Measurements from ENCODE around the gene CETP.
"Not testable (repeated sequence)": the region's sequence is repeated elsewhere in the genome, so short reads cannot be mapped to it uniquely, and the experiment has no call there.

Gene CETP

GRCh38 chr16:56982695-56983094 lies 20.9 kb downstream of the CETP start:
- no peak for DNase-seq (ENCODE audit: low spot score)

DNA sequence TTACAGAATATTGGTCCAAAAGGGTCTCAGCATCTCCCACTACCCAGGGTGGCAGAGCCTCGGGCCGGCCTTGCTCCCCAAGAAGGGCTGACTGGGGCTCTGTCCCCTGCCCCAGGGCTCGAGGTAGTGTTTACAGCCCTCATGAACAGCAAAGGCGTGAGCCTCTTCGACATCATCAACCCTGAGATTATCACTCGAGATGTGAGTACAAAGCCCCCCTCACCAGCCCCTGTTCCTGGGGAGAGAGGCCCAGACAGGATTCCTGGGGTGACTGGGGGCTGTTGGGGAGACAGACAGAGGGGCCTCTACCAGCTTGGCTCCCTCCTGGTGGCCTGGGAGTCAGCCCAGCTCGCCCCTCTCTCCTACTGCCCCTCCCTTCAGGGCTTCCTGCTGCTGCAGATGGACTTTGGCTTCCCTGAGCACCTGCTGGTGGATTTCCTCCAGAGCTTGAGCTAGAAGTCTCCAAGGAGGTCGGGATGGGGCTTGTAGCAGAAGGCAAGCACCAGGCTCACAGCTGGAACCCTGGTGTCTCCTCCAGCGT lies 21.5 kb downstream of the CETP start:
- peak; percentile 43 for DNase-seq (ENCODE audit: low spot score)

GRCh38 chr16:56984639-56985038 lies 22.9 kb downstream of the CETP start:
- DNase-seq (ENCODE audit: low spot score): peak; percentile 32

GRCh38 chr16:56985288-56985961 lies 23.7 kb downstream of the CETP start:
- peak; percentile 71 for DNase-seq (ENCODE audit: low spot score)

DNA sequence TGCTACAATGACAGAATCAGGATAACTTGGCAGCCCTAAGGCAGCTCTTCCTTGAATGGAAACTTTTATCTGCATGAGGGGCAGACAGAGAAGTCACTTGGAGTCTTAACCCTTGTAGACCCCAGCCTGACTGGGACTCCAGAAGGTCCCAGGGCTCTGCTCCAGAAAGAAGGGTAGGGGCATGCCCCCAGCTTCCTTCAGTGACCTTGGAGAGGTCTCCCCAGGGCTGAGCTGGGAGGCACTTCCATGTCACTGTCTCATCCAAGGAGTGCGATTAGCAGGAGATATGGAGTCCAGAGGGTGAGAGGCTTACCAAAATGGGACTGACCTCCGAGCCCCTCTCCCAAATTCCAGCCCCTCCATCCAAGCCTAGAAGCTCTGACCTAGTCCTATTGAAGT lies 24.2 kb downstream of the CETP start:
- no peak for DNase-seq (ENCODE audit: low spot score)

GRCh38 chr16:56986361-56986760 lies 24.6 kb downstream of the CETP start:
- DNase-seq (ENCODE audit: low spot score): no peak

- DNase-seq (ENCODE audit: low spot score): not testable (repeated sequence)
Measured at GRCh38 chr16:56986908-56987307, 25.2 kb downstream of the CETP start.

GRCh38 chr16:56987692-56988091 lies 25.9 kb downstream of the CETP start:
- no peak for DNase-seq (ENCODE audit: low spot score)

DNA sequence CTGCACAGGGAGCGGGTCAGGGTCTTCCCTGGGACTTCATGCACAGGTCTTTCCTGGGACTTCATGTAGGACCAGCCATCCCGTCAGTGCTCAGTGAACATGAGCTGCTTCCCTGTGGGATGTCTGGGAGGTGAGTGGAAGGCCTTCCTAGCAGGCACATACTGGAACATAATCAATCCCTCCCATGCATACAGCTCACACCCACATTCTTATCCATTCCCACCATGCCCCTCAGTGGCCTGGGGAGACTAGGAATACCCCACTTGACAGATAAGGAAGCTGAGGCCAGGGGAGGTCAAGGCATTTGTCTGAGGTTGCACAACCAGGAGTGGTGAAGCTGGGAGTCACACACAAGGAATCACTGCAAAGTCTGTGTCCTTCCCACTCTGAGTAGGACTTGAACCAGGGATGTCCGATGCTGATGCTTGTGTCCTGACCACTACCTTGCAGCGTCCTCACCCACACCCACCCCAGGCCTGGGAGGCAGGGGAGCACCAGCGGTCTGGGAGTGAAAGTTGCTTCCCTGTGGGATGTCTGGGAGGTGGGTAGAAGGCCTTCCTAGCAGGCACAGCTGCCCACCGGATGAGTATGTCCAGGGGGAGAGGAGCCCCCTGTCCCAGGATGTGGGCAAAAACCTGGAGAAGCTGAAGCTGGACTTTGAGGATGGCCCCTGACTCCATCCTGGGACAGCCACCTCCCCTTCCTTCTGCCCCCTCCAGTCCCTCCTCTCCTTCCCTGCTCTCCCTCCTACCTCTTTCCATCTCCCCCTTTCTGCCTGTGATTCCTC lies 26.6 kb downstream of the CETP start:
- DNase-seq (ENCODE audit: low spot score): no peak

GRCh38 chr16:56988948-56989945 lies 27.5 kb downstream of the CETP start, which contains the start of gene NLRC5:
Gene NLRC5 (plus strand): TSS chr16:56989557. CDS start chr16:57020713, 31,156 bp downstream.
- peak; percentile 82 for DNase-seq (ENCODE audit: low spot score)

- no peak for DNase-seq (ENCODE audit: low spot score)
Measured at GRCh38 chr16:56989988-56990387, 28.2 kb downstream of the CETP start.

DNA sequence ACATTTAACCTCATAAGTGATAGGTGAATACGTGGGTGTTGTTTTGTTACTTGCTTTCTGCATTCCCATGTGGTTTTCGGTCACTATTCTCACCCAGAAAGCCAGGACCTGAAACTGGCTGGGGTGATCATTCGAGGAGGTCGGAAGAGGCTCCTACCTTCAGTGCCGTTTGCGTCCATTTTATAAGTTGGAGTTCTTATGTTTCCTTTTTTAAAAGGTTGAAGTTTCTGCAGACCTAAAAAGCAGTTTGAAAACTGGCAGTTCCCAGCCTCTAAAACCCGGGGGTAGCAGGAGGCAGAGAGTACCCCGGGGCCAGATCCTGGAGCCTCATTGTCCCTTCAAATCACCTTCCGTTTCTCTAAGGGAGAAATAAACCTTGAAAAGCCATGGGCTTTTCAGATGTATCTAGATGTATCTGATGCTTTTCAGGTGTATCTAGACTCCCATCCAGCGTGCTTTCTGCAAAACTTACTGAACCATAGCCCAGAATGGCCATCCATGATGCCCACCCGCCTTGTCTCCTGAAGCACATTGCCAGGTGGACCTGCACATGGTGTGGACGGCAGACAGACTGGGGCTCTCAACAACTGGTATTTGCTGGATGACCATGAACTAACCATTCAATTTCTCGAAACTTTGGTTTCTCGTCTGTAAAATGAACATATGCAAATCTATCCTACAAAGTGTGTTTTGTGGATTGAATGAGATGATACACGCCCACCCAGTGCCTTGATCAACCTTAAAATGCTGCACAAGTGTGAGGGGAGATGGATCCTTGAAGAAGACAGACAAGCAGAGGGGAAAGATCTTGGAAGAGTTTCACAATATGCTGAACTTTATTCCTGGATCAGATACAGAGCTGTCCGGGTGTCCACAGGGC lies 28.9 kb downstream of the CETP start:
- DNase-seq (ENCODE audit: low spot score): no peak

DNA sequence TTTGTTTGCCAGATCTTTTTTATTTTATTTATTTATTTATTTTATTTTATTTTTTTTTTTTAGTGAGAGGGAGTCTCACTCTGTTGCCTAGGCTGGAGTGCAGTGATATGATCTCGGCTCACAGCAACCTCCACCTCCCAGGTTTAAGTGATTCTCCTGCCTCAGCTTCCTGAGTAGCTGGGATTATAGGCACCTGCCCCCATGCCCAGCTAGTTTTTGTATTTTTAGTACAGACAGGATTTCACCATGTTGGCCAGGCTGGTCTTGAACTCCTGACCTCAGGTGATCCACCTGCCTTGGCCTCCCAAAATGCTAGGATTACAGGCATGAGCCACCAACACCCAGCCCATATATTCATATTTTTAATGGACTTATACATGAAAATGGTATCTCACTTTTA lies 30.7 kb downstream of the CETP start:
- DNase-seq (ENCODE audit: low spot score): not testable (repeated sequence)

DNA sequence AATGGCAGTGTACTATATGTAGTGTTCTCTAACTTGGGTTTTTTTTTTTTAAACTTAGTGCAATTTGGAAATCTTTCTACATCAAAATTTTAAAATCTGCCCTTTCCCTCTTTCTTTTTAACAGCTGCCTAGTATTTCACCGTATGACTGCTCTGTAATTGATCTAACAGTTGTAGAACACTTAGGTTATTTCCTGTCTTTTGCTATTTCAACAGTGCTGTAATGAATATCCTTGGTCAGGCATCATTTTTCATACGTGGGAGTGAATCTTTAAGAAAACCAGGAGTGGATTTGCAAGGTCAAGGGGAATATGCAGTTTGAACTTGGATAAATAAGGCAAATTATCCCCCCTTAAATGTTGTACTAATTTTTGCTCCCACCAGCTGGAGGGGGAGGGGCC lies 31.5 kb downstream of the CETP start:
- DNase-seq (ENCODE audit: low spot score): no peak

GRCh38 chr16:56994311-56994710 lies 32.6 kb downstream of the CETP start:
- DNase-seq (ENCODE audit: low spot score): no peak

- no peak for DNase-seq (ENCODE audit: low spot score)
Measured at GRCh38 chr16:56995136-56995805, 33.5 kb downstream of the CETP start.

GRCh38 chr16:56997264-56997663 lies 35.5 kb downstream of the CETP start:
- DNase-seq (ENCODE audit: low spot score): no peak

- DNase-seq (ENCODE audit: low spot score): no peak
Measured at GRCh38 chr16:56997931-56998330, 36.2 kb downstream of the CETP start.

GRCh38 chr16:56998352-56998751 lies 36.6 kb downstream of the CETP start:
- DNase-seq (ENCODE audit: low spot score): no peak

DNA sequence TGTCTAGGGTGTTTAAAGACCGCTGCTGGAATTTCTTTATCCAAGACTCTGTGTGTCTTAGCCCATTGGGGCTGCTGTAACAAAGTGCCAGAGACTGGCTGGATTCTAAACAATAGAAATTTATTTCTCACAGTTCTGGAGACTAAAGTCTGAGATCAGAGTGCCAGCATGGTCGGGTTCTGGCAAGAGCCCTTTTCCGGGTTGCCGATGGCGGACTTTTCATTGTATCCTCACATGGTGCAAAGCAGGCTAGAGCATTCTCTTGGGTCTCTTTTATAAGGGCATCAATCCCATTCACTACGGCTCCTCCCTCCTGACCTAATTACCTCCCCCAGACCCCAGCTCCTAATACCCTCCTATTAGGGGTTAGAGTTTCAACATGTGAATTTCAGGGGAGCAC lies 37.1 kb downstream of the CETP start:
- DNase-seq (ENCODE audit: low spot score): no peak

Data from LoVo (cell line).